GM21360 (cell line): ENCODE data around the gene GTSE1.
"Not testable (repeated sequence)": the region's sequence is repeated elsewhere in the genome, so short reads cannot be mapped to it uniquely, and the experiment has no call there.

Experiments
- ATAC-seq: cut with Tn5 transposase; IDR thresholded peaks from one replicate; pipeline ENCODE4 v1.9.1; 2021; ENCODE audit warnings: mild to moderate bottlenecking, moderate library complexity; ENCODE audit not compliant: unreplicated experiment

GTSE1 gene

GRCh38 chr22:46296257-46297150 is at the start of gene GTSE1:
Gene GTSE1 (plus strand): TSS chr22:46296870. CDS start chr22:46297401, 531 bp downstream.
- ATAC-seq, result peak; percentile 79

GRCh38 chr22:46247443-46247975 is 49.2 kb upstream of the GTSE1 start:
- ATAC-seq, result no peak

- peak; percentile 76 for ATAC-seq
These were observed 46.5 kb upstream of the GTSE1 start, which contains the start of gene CDPF1 for GRCh38 chr22:46250035-46250782. Gene CDPF1 (minus strand): TSS chr22:46250293. CDS start chr22:46248284, 2,009 bp downstream.

GRCh38 chr22:46250783-46251125 is 45.9 kb upstream of the GTSE1 start:
- ATAC-seq, result no peak

GRCh38 chr22:46251266-46251665 is 45.4 kb upstream of the GTSE1 start:
- ATAC-seq, result no peak

GRCh38 chr22:46251816-46252380 is 44.8 kb upstream of the GTSE1 start:
- no peak for ATAC-seq

GRCh38 chr22:46256358-46256958 is 40.2 kb upstream of the GTSE1 start:
- no peak for ATAC-seq

- ATAC-seq, result no peak
These were observed 37.3 kb upstream of the GTSE1 start for GRCh38 chr22:46259374-46259773.

- ATAC-seq, result no peak
These were observed 36.6 kb upstream of the GTSE1 start for GRCh38 chr22:46260038-46260437.

- no peak for ATAC-seq
These were observed 34.0 kb upstream of the GTSE1 start for GRCh38 chr22:46262449-46263215.

- ATAC-seq, result no peak
These were observed 33.5 kb upstream of the GTSE1 start, which contains the start of gene PKDREJ for GRCh38 chr22:46263216-46263590. Gene PKDREJ (minus strand): TSS chr22:46263343. CDS start chr22:46263322, 21 bp downstream.

- ATAC-seq, result not testable (repeated sequence)
These were observed 32.1 kb upstream of the GTSE1 start for GRCh38 chr22:46264520-46264919.

- not testable (repeated sequence) for ATAC-seq
These were observed 31.0 kb upstream of the GTSE1 start for GRCh38 chr22:46265627-46266026.

- no peak for ATAC-seq
These were observed 29.0 kb upstream of the GTSE1 start, which contains the start of gene TTC38 for GRCh38 chr22:46267431-46268279. Gene TTC38 (plus strand): TSS chr22:46268008. CDS start chr22:46268040, 32 bp downstream.

GRCh38 chr22:46269564-46269963 is 27.1 kb upstream of the GTSE1 start:
- no peak for ATAC-seq

- ATAC-seq, result no peak
These were observed 24.5 kb upstream of the GTSE1 start for GRCh38 chr22:46272196-46272595.

- ATAC-seq, result no peak
These were observed 23.8 kb upstream of the GTSE1 start for GRCh38 chr22:46272762-46273431.

- ATAC-seq, result no peak
These were observed 23.1 kb upstream of the GTSE1 start for GRCh38 chr22:46273432-46274148.
